GM10847 (cell line): Measurements from ENCODE around the gene PDE8A.

ENCODE experiments used
- POLR2A ChIP-seq: IDR thresholded peaks from 2 replicates; pipeline ENCODE4 v1.6.1; 2011; ENCODE audit not compliant: insufficient read length; ENCODE audit errors: extremely low read depth

The PDE8A gene

GRCh38 chr15:85010386-85011159 lies 28.9 kb downstream of the PDE8A start:
- no peak for TF ChIP-seq POLR2A

- no peak for TF ChIP-seq POLR2A
Measured at GRCh38 chr15:85011160-85011571, 29.5 kb downstream of the PDE8A start.

- no peak for TF ChIP-seq POLR2A
Measured at GRCh38 chr15:85013785-85014184, 32.1 kb downstream of the PDE8A start.

GRCh38 chr15:85014932-85015331 lies 33.3 kb downstream of the PDE8A start:
- TF ChIP-seq POLR2A: no peak

- TF ChIP-seq POLR2A: no peak
Measured at GRCh38 chr15:85016275-85016674, 34.6 kb downstream of the PDE8A start.

- TF ChIP-seq POLR2A: no peak
Measured at GRCh38 chr15:85019815-85020590, 38.3 kb downstream of the PDE8A start.

GRCh38 chr15:85021409-85021808 lies 39.8 kb downstream of the PDE8A start:
- TF ChIP-seq POLR2A: no peak

DNA sequence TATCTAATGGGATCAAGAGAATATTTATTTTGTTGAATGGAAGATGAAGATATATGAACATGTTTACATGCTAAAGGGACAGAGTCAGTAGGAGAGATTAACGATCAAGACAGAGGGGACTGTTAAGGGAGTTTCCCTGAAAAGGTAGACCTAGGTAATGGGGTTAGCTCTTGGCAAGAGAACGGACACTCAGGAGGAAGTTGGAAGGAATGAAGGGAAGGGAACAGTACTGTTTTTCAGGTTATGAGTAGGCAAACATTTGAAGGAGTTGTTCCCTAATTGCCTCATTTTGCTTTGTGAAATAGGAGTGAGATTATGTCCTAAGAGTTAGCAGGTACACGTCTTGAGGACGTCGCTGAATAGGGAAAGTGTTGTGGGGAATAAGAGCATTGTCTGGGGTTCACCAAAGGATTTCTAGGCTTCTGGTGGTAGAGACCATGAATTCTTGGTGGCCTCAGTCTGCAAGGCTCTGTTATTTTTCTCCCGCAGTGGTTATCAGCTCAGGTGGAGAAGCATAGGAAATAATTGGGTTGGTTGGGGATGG lies 41.3 kb downstream of the PDE8A start:
- no peak for TF ChIP-seq POLR2A

GRCh38 chr15:85024003-85024402 lies 42.3 kb downstream of the PDE8A start:
- TF ChIP-seq POLR2A: no peak

- TF ChIP-seq POLR2A: no peak
Measured at GRCh38 chr15:85024509-85025336, 43.1 kb downstream of the PDE8A start.

- no peak for TF ChIP-seq POLR2A
Measured at GRCh38 chr15:85025516-85026251, 44.0 kb downstream of the PDE8A start.

DNA sequence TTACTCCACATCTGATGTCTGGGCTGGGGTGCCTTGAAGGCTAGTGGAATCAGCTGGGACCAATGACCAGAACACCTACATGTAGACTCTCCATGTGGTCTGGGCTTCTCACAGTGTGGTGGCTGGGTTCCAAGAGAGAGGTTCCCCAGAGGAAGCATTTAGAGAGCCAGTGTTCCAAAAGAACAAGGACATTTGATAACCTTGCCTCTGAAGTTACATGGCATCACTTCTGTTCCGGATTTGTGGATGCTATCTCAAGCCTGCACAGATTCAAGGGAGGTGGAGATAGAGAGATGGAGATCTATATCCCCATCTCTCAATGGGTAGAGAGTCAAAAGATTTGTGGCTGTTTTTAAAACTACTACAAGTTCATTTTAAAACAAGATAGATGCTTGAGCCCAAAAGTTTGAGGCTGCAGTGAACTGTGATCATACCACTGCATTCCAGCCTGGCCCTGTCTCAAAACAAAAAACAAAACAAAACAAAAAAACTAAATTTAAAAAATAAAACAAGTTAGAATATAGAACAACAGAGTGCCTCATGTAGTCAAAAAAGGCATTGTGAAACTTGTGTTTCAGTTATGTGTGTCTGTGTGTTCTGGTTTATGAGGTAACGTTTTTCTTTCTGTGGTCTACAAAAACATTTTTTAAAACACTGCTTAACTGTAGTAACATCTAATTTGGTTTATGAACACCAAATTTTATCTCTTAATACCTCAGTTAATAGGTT lies 44.8 kb downstream of the PDE8A start:
- no peak for TF ChIP-seq POLR2A

- TF ChIP-seq POLR2A: no peak
Measured at GRCh38 chr15:85027033-85027380, 45.4 kb downstream of the PDE8A start.

GRCh38 chr15:85027421-85027820 lies 45.8 kb downstream of the PDE8A start:
- TF ChIP-seq POLR2A: no peak
